Transverse colon (tissue), 4 donors: Measurements from ENCODE around the gene SSH2. TPM values are rescaled to one million over a fixed set of nuclear protein-coding genes. Genes with fewer than 3 reads are reported as not detected.
A peak's percentile ranks its signal among the peaks of the same experiment; 100 is the strongest.

Experiments
- DNase-seq: peaks from one replicate; pipeline ENCODE4 v3.0.0-alpha.2; 2019
- H3K27ac ChIP-seq, 4 donors: fragments of 200-600 bp; sonication (generic); 2 replicates each; pipeline ENCODE4 v1.5.1; 2016 to 2018; ENCODE audit warnings: inconsistent platforms in 4 of 4
- H3K27me3 ChIP-seq: fragments of 200-600 bp; sonication (generic); 2 replicates; pipeline ENCODE4 v1.5.1; 2017; ENCODE audit warnings: inconsistent platforms
- H3K36me3 ChIP-seq, 4 donors: fragments of 200-600 bp; sonication (generic); 2 replicates each; pipeline ENCODE4 v1.5.1; 2017 to 2019; ENCODE audit warnings: inconsistent platforms in 4 of 4
- H3K4me1 ChIP-seq, 4 donors: fragments of 200-600 bp; sonication (generic); 2 replicates each; pipeline ENCODE4 v1.5.1; 2017 to 2020; ENCODE audit warnings: inconsistent platforms in 4 of 4
- H3K4me3 ChIP-seq, 4 donors: fragments of 200-600 bp; sonication (generic); 1 replicate in 1 of 4; 2 replicates in 3 of 4; pipeline versions ENCODE4 v1.5.1 to v1.6.1; 2017 to 2019; ENCODE audit warnings: inconsistent platforms in 4 of 4
- H3K9me3 ChIP-seq, 2 donors: fragments of 200-600 bp; sonication (generic); 2 replicates each; pipeline ENCODE4 v1.5.1; 2017 to 2019; ENCODE audit warnings: inconsistent platforms in 2 of 2
- EP300 ChIP-seq: sonication (generic); formaldehyde crosslinking; IDR thresholded peaks from one replicate; pipeline ENCODE4 v1.6.1; 2017; ENCODE audit warnings: antibody characterized with exemption, low read depth
- POLR2A ChIP-seq: fragments of 450-650 bp; IDR thresholded peaks from one replicate; pipeline ENCODE4 v1.6.1; 2016; ENCODE audit warnings: antibody characterized with exemption, mild to moderate bottlenecking, moderate library complexity
- POLR2AphosphoS5 ChIP-seq, 3 donors: sonication (generic); formaldehyde crosslinking; IDR thresholded peaks; one replicate each; pipeline ENCODE4 v1.6.1; 2016; ENCODE audit warnings: antibody characterized with exemption in 3 of 3
- WGBS, 2 donors: methylation state at CpG; one replicate each; pipeline ENCODE4 v1.1.5; 2018; ENCODE audit warnings: low coverage in 1 of 2; 5-methylcytosine and 5-hydroxymethylcytosine counted together
- in situ Hi-C, 4 donors: fragments of 200-750 bp; cut with MboI; loops; one replicate each; pipeline versions ENCODE4 v1.15.0 to v1.15.1; 2017; ENCODE audit warnings: low sequenced_read_pairs in 3 of 4, low pct_ligation_motif_present in 1 of 4, low pct_unique_long_range_greater_than_20kb in 1 of 4
- intact Hi-C: fragments of 100-400 bp; cut with DNase I; formaldehyde crosslinking; loops from one replicate; pipeline ENCODE4 v1.15.1; 2023; ENCODE audit warnings: low total_unique reads
- total RNA-seq, 4 donors: library from RNA; depleted of rRNA; stranded (reverse); fragments of >200 nt; gene quantifications; one replicate each; pipeline ENCODE4 v1.1.0, GENCODE V29; 2016
- TF ChIP-seq, protein P1 (sequence below), 5 experiments: fragments of 200-600 bp in 3 of 5; fragments of 450-650 bp in 2 of 5; sonication (generic) in 3 of 5; IDR thresholded peaks; 1 replicate in 2 of 5; 2 replicates in 3 of 5; pipeline ENCODE4 v1.5.1; 2016 to 2017; ENCODE audit warnings: antibody characterized with exemption in 5 of 5, inconsistent platforms in 3 of 5, mild to moderate bottlenecking in 2 of 5, moderate library complexity in 1 of 5

The SSH2 gene
- total RNA-seq, 4 donors from 2014 or later = 15.3 to 99.9 (median 46.0) TPM

DNA sequence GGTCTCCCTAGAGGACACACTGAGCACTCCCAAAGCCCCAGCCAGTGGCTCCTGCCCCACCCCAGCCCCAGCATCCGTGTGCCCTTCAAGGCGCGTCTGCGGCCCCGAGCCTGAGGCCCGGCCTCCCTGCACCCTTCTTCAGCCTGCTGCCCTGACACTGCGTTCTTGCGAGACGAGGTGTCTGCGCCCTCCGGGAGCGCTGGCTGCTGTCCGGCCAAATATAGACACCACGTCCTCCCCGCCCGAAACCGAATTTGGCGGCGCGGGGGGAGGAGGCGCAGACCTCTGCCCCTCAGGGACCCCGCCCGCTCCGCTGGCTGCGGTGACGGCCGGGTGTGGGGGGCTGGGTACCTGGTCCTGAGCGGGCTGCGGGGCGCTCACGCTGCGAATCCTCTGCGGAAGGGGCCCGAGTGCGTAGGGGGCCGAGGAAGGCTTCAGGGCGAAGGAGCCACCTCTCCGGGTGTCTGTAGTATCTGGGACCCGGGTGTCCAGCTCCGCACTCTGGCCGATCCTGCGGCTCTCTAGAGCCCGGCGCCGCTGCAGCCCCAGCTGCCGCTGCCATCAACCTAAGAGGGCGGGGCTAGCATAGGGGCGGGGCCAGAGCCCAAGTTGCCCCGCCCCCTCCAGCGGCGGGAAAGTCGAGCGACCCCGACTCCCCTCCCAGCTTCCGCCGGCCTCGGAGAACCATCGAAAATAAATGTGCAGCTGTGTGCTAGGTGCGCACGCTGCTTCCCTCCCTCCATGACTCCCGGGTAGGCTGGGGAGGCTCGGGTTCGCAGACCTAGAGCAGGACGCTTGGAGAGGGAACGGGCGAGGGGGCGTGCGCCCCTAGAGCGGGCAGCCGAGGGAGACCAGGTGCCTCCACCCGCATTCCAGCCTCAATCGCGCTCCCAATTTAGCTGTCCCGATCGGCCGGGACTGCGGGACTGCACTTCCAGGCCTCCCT lies 307.4 kb downstream of the SSH2 start, which contains the start of gene CORO6:
TSS of gene CORO6 (minus strand) at position 576 of the 946 bp plus-strand sequence. CDS start 1,491 bp downstream, outside the sequence.
- H3K4me3 ChIP-seq = peak within 1 kb of the TSS; percentile 46 to 72 (median 56)
- H3K27me3 ChIP-seq = no peaks in the 10 kb centered on the region
- peaks cover 13 to 31% (median 19%) of the 10 kb centered on the region in 4 donors for H3K4me1 ChIP-seq
- H3K27ac ChIP-seq = peak within 1 kb of the TSS; percentile 66 to 83 (median 78)
- no peaks in the 10 kb centered on the region for H3K9me3 ChIP-seq
- DNase-seq = peak; percentile 47
- H3K36me3 ChIP-seq = no peaks in the 10 kb centered on the region
- WGBS, 2 donors = 4% methylated on average over 54 of the region's 77 CpGs; no CpG with 5 or more reads in 1 of the 2 donors
- TF ChIP-seq EP300 (no peak), POLR2AphosphoS5 (IDR thresholded peaks at IDR 0.05) (peak in 1 of 3 donors; percentile 59)
- intact Hi-C loops (no loop called here), in situ Hi-C loops (loop anchor here in 1 of 4 donors (25.0 kb wide), 1 partner anchor 315 kb away; the partner anchor contains the start of genes EFCAB5 and SSH2)

DNA sequence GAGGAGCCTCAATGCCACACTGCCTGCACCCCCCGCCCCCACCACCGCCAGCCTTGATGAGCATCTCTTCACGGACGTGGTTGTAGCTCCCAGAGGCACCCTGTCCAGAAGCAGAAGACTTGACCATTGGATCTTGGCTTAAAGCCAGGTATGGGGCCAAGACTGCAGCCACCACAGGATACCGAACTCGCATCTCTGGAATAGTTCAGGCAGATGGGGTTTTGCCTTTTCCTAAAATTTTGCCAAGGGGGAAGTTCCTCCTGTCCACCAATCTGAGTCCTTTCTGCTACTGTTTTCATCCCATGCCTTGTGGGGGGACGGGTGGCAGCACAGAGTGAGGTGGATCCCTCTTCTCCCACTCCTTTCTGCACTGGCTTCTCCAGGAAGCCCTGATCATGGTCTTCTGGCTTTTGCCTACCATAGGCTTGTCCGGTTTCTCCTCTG lies 308.3 kb downstream of the SSH2 start:
- 51 to 72% methylated on average over 2 to 8 of the region's 8 CpGs for WGBS, 2 donors
- in situ Hi-C loops (loop anchor here in 1 of 4 donors (25.0 kb wide), 1 partner anchor 316 kb away; the partner anchor contains the start of genes EFCAB5 and SSH2), intact Hi-C loops (no loop called here)
- H3K27ac ChIP-seq = peak overlapping the region; percentile 66 to 83 (median 78)
- no peaks in the 10 kb centered on the region for H3K9me3 ChIP-seq
- peaks cover 21 to 40% (median 28%) of the 10 kb centered on the region in 4 donors for H3K4me1 ChIP-seq
- peak overlapping the region in 3 of 4 donors; percentile 46 to 63 (median 50) for H3K4me3 ChIP-seq
- DNase-seq = no peak
- peaks cover 2% of the 10 kb centered on the region for H3K27me3 ChIP-seq
- TF ChIP-seq EP300 = no peak
- no peak for TF ChIP-seq POLR2AphosphoS5 (IDR thresholded peaks at IDR 0.05)
- no peak for TF ChIP-seq POLR2A
- TF ChIP-seq, protein P1, sequence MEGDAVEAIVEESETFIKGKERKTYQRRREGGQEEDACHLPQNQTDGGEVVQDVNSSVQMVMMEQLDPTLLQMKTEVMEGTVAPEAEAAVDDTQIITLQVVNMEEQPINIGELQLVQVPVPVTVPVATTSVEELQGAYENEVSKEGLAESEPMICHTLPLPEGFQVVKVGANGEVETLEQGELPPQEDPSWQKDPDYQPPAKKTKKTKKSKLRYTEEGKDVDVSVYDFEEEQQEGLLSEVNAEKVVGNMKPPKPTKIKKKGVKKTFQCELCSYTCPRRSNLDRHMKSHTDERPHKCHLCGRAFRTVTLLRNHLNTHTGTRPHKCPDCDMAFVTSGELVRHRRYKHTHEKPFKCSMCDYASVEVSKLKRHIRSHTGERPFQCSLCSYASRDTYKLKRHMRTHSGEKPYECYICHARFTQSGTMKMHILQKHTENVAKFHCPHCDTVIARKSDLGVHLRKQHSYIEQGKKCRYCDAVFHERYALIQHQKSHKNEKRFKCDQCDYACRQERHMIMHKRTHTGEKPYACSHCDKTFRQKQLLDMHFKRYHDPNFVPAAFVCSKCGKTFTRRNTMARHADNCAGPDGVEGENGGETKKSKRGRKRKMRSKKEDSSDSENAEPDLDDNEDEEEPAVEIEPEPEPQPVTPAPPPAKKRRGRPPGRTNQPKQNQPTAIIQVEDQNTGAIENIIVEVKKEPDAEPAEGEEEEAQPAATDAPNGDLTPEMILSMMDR (IDR thresholded peaks at IDR 0.05) = no peak
- no peaks in the 10 kb centered on the region for H3K36me3 ChIP-seq

DNA sequence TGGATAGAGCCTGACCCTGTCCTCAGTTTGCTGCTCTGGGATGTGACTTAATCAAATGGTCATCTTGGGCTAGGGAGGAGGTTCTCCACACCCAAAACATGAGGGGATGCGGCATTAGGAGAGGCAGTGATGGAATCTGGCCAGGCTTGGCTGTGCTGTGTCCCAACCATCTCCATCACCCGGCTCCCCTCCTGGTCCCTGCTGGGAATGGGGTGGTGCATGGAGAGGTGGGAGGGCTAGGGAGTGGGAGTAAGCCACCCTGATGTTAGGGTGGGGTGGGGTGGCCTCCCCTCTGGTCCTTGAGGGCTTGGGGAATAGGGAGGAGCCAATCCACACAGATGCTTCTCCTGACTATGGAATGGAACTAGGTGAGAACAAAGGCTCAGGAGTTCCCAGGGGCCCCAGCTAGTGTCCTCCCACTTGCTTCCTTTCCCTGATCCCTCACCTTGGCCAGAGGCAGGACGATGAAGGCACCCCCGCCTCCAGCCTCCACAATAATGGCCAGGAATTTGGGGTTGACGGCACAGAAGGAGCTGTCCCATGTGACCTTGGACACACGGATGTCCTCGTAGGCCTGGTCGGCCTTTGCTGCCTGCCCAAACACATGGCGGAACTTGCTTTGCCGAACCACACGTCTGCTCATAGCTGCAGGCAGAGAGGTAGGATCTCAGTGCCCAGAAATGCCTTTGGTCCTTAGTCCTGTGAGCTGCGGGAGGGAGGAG lies 309.1 kb downstream of the SSH2 start:
- H3K4me1 ChIP-seq = peaks cover 30 to 48% (median 36%) of the 10 kb centered on the region in 4 donors
- no peaks in the 10 kb centered on the region for H3K9me3 ChIP-seq
- intact Hi-C loops (no loop called here), in situ Hi-C loops (loop anchor here in 1 of 4 donors (25.0 kb wide), 1 partner anchor 316 kb away; the partner anchor contains the start of genes EFCAB5 and SSH2)
- peaks cover 10% of the 10 kb centered on the region for H3K27me3 ChIP-seq
- 94 to 100% methylated on average over 2 to 12 of the region's 12 CpGs for WGBS, 2 donors
- no peak for DNase-seq
- TF ChIP-seq, protein P1 (IDR thresholded peaks at IDR 0.05) = no peak
- TF ChIP-seq EP300 (no peak), POLR2AphosphoS5 (IDR thresholded peaks at IDR 0.05) (no peak), POLR2A (no peak)
- no peaks in the 10 kb centered on the region for H3K36me3 ChIP-seq
- no peak overlapping the region for H3K27ac ChIP-seq
- H3K4me3 ChIP-seq = no peak overlapping the region

DNA sequence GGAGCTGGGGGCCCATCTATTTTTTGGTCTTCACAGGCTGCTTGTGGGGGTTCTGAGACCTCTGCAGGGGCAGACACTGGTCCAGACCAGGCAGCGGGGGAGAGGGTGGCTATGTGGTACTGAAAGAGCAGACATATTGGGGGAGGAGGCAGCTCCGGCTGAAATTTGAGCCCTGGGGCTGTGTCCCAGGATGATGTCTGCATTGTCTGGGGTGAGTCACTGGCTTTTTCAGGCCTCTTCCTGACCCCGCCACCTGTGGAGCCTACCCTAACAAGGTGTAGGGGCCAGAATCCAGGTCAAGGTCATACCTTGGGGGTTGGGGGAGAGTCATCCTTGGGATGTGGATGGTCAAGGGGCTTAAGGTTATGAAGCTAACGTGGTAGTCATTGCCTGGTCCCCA lies 309.8 kb downstream of the SSH2 start:
- H3K27ac ChIP-seq = no peak overlapping the region
- in situ Hi-C loops = loop anchor here in 1 of 4 donors (25.0 kb wide), 1 partner anchor 317 kb away; the partner anchor contains the start of genes EFCAB5 and SSH2
- H3K9me3 ChIP-seq = no peaks in the 10 kb centered on the region
- H3K27me3 ChIP-seq = peaks cover 13% of the 10 kb centered on the region
- H3K36me3 ChIP-seq = no peaks in the 10 kb centered on the region
- TF ChIP-seq POLR2A (no peak), EP300 (no peak), POLR2AphosphoS5 (IDR thresholded peaks at IDR 0.05) (no peak)
- TF ChIP-seq, protein P1 (IDR thresholded peaks at IDR 0.05) = no peak
- H3K4me3 ChIP-seq = no peak overlapping the region
- H3K4me1 ChIP-seq = peaks cover 32 to 55% (median 41%) of the 10 kb centered on the region in 4 donors
- intact Hi-C loops = no loop called here
- DNase-seq = no peak
- 97% methylated on average over 4 of the region's 4 CpGs; no CpG with 5 or more reads in 1 of the 2 donors for WGBS, 2 donors
